HS-5 (cell line): ENCODE data around the gene CDX1.

Experiments used
- DNase-seq: peaks from one replicate; pipeline ENCODE4 v3.0.0-alpha.2; 2012; ENCODE audit warnings: low read depth

The CDX1 gene

DNA sequence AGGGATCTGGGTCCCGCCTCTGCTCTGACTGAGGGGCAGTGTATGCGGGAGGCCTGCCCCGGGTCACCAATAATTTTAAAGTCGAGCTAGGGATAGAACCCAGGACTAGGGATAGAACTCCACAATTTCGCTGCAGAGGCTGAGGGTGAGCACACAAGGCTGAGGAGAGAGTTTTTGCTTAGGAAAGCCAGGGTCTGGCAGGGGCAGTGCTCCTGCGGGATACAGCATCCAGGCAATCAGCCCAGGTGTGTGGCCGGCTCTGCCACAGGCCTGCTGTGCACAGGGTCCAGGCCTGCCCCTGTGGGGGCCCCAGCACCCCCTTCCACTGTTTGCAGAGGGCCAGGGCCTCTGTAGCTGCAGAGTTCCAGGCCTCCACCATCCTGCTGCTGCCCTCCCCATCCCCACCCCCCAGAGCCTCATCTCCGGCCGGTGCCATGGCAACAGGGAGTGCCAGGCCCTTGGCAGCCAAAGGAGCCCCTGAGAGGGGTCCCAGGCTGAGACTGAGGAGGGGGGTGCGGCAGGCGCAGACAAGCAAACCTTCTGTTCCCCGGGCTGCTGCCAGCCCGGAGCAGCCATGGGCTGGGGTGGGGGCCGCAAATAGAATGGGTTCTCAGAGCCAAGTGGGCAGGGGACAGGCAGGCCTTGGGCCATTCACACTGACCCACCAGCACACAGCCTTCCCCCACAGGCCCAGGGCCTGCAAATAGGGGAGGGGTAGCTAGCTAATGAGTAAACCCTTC lies 19.5 kb upstream of the CDX1 start:
- DNase-seq = no peak

DNA sequence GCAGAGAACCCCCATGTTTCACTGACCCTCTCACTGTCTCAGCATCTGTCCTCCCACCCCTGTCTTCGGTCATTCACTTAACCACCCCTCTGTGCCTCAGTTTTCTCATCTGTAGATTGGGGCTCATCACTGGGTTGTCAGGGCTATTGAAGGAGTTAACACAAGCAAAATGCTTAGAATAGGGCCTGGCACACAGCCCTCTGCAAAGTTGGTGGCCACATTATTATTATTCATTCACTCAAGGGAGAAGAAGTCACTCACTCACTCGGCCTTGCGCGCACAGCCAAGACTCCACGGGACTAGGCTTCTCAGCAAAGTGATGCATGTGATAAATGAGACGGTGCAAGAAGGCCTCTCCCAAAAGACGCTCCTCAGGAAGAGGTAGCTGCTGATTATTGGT lies 18.9 kb upstream of the CDX1 start:
- no peak for DNase-seq

DNA sequence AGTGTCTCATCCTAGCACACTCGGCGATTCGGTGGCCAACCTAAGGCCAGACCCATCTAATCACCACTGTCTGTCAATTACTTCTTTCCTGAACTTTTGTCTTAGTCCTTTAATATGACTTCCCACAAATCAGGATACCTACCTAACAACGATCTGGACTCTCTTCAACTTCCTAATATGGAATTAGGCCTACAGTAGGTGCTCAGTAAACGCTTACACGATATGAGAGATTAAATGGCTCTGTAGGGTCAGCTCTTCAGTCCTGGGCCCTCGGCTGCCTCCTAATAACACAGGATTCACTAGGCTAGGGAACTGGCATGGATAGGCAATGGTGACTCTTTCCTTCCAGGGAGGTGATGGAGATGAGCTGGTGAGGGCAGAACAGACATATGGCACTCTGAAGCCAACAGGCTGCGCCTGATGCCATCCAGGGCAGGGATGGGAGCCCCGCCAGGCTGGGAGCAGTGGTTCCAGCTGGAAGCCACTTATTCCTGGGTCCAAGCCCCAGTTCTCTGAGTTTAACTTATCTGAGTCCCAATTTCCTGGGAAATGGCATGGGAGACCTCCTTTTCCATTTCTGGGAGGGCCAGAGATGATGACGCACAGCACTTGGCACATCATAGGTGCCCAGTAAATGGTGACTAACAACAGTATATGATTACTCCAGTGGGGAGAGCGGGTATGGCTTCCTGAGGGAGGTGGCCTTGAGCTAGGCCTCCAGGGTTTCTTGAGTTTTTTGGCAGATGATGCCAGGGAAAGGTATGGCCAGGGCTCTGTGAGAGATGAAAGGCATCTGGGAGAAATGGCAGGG lies 18.3 kb upstream of the CDX1 start:
- DNase-seq = no peak

DNA sequence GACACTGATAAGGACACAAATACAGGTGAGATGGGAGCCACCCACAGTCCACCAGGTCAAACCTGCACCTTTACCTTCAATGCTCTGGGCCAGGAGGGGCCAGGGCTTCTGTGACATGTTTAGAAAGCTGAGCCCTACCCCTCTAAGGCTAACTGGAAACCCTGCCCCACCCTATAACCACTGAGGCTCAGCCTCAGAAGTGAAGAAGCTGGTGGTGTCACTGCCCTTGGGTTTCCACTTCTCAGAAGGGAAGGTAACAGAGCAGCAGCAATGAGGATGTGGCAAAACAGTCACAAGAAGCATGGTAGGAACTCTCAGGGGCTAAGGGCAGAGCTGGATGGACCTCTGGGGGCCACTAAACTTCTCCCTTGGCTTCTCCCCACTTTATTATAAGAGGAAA lies 17.0 kb upstream of the CDX1 start:
- no peak for DNase-seq

DNA sequence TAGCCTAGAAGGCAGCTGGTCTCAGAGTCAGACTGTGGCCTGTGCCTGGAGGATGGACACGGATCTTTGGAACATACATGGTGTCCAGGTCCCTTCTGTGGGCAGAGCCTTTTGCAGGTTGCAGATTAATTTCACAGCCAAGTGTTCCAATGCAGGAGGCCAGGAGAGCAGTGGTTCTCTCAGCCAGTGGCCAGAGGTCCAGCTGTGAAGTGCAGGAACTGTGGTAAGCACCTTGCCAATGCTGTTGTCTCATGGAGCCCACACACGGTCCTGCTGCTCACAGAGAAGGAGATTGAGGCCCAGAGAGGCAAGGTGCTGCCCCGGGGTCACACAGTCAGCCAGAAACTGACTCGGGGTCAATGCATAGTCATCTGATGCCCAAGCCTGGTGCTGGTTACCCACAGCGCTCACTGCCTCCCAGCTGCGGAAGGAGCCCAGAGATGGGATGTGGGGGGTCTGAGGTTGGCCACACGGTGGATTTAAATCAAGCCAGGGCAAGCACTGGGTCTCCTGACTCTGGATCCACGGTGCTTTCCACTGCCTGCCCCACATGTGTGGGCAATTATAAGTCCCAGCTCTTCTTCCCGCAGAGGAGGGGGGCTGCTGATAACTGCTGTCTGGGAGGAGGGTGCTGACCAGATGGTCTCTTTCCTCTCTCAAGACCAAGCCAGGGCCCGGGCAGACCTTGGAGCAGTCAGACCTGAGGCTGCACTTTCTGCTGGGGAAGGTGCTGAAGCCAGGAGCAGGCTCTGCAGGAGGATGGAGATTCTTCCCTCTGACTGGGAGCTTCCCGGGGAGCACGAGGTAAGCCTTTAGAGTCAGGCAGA lies 13.7 kb upstream of the CDX1 start:
- DNase-seq = no peak

DNA sequence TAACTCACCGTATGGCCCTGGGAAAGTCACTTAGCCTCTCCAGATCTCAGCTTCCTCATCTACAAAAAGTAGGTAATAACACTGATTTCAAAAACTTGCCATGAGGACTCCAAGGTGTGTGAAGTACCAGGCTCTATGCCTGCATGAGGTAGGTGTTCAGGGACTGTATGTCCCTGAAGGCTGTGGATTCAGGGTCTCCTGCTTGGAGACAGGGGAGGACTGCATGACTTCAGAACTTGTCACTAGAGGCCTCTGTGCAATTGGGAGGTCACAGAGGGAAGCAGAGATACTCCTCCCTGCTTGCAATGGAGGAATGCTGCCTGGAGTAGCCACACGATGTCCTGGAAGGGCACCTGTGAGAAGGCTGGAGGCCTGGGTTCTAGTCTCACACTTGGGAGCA lies 13.1 kb upstream of the CDX1 start:
- no peak for DNase-seq

DNA sequence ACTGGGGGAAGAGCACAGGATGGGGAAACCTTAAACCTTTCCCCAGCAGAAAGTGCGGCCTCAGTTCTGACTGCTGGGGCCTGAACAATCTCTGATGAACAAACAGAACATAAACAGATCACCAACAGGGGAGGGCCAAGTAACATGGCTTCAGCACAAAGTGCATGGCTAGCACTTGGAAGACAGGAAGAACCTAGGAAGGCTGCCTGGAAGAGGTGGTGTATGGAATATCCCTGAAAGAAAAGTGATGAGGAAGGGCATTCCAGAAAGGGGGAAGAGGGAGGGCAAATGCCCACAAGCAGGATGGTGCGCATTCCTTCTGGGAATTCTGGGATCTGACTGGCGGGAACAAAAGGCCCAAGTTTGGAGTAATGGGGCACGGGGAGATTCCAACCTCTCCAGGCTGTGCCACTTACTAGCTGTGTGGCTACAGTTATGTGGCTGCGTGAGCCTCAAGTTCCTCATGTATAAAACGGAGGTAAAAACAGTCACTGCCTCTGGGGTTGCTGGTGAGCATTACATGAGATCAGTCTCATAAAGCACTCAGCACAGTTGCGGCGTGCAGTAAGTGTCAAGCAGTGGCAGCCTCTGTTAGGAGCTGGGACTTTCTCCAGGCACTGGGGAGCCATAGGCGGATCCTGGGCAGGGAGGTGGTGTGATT lies 12.5 kb upstream of the CDX1 start:
- DNase-seq = no peak

DNA sequence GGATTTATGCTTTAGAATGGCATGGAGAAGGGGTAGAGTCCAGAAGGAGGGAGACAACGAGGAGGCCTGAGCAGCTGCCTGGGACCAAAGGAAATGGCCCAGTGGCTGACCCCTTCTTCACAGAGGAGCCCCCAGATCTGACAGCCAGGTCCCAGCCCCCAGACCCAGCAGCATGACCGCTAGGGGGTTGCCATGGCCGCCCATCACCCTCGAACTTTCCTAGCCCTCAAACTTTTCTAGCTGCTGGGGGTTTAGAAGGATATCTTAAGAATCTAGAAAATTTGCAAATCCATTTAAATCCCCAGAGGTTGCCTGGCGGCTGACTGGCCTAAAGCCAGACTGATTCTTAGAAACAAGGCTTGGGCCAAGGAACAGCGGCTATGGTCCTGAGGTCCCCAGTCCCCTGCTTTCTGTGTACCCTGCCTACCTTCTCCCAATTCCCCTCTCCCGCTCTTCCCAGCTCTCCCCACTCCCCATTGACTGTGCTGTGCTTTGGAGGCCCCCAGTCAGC lies 11.9 kb upstream of the CDX1 start:
- no peak for DNase-seq

DNA sequence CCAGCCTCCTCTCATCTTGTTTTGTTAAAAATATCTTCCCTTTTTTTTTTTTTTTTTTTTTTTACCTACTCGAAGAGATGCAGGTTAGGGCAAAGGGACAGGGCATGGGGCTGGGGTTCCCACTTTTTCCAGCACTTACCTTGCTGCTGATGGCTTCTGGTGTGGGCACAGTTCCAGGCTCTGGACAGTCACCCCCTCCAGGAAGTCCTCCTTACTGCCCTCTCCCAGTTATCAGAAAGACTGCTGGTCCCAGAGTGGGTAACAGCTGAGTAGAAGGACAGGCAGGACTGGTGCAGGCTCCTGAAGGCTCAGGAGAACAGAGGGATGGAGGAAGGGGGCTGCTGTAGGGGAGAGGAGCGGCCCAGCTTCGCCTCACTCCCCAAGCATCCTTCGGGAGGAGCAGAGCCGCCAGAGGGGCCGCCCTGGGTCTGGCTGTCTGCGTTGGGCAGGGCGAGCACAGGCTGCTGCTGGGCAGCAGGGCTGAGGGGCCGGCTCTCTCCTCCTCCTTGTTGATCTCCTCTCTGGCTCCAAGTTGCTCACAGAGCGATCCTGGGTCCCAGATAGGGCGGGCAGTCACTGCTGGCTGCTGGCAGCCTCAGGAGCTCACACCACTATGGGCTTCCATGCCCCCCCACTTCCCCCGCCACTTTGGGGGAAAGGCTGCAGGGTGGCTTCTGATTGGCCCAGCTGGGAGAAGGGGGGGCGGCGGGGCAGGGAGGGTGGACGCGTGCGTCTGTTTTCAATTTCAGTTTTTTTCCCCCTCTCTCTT lies 11.1 kb upstream of the CDX1 start, which contains the start of gene PDGFRB:
TSS of gene PDGFRB (minus strand) at position 588 of the 769 bp plus-strand sequence. CDS start 18,798 bp downstream, outside the sequence.
- no peak for DNase-seq

DNA sequence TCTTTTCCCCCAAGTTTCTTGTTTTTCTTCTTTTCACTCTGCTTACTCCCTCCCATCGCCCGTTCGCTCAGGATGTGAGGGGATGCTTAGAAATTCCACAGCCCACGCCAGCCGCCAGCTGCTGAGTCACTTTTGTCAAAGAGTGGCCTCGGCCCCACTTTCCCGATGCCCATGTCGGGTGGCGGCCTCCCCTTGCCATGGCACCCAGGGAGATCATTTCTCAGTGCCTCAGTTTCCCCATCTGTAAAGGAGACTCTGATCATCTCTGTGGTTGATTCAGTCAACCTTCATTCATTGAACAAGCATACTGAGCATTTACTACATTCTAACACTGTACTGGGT lies 10.6 kb upstream of the CDX1 start:
- no peak for DNase-seq

DNA sequence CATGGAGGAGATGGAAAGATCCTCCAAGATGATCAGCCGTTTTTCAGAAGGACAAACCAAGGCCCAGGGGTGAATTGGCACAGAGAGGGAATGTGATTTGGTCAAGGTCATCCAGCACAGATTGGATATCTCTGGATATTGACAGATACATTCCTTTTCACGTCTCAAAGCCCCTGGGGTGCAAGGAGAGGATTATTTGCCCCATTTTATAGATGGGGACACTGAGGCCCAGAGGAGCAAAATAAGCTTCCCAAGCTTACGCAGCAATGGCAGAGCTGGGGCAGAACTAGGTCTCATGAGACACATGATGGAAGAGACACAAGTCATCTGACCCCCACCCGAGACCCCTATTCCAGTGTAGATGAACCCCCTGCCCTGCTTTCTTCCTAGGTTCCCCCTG lies 10.0 kb upstream of the CDX1 start:
- DNase-seq = no peak

DNA sequence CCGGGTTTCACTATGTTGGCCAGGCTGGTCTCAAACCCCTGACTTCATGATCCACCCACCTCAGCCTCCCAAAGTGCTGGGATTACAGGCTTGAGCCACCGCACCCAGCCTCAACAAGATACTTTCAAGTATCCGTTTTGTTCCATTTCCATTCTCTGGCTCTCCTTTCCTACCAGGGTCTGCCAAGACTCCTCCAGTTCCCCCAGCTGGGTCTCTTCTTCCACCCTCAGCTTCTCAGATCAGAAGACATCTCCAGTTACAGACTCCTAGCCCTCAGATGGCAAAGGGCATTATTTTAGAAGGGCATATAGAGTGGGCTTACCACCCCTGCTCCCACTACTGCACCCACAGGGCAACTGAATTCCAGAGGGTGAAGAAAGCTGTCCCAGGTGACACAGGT lies 9.4 kb upstream of the CDX1 start:
- DNase-seq = no peak

DNA sequence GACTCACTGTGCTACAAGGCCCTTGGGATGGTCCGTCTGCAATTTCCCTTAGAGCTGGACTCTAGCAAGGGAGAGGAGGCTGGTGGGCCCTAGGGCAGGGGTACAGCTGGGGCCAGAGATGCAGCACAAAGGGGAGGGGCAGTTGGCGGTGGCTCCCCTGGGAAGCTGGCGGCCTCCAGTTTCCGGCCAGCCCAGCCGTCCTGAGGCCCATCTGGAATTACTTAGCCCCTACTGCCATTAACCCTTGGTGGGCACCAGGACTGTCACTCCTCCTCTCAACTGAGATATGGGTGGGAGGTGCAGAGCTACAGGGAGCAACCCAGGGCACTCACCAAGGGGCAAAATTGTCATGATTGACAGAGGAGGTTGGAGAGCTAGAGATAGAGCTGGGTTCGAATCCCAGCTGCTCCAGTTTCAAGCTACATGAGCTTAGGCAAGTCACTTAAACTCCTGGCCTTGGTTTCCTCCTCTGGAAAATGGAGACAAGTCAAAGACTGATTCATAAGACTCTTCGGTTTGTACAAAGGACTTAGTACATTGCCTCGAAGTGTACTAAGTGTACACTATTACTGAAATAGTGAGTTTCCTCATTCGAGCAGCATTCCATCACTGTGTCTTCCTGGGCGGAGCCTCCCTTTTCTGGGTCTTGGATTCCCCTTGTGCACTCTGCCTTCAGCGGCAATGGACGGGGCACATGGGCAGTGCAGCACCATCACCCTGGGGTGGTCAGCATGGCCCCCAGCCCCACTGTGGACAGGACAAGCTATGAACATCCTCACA lies 8.2 kb upstream of the CDX1 start:
- no peak for DNase-seq

DNA sequence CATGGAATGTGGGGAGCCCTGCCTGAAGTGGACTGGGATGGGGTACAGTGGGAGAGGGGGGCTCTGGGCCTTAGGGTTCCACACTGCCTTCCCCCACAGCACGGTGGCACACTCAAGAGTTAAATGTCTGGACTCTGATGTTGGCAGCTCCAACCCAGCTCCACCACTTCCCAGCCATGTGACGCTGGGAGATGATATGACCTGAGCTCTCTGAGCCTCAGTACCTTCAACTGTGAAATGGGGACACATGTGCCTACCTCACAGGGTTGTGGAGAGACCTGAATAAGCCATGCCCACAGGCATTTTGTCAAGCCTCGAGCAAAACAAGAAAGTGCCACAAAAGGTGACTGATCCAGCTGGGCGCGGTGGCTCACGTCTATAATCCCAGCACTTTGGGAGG lies 7.5 kb upstream of the CDX1 start:
- no peak for DNase-seq

DNA sequence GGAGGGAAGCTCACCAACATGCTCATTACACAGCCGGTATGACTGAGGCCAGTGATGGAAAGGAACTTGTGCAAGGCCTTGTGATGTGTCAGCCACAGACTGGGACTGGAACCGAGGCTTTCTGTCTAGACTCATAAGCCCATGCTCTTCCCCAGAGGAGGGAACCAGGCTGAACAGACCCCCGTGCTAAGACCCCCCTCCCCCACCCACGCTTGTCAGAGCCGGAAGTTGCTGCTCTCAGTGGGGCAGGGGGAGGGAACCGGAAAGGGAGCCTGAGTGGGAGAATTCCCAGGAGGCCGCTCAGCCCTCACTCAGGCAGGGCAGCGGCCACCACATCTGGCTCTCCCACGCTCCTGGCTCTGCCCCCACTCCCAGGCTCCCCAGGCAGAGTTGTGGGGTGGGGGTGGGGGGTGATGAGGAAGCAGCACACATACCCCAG lies 6.8 kb upstream of the CDX1 start:
- DNase-seq = no peak

DNA sequence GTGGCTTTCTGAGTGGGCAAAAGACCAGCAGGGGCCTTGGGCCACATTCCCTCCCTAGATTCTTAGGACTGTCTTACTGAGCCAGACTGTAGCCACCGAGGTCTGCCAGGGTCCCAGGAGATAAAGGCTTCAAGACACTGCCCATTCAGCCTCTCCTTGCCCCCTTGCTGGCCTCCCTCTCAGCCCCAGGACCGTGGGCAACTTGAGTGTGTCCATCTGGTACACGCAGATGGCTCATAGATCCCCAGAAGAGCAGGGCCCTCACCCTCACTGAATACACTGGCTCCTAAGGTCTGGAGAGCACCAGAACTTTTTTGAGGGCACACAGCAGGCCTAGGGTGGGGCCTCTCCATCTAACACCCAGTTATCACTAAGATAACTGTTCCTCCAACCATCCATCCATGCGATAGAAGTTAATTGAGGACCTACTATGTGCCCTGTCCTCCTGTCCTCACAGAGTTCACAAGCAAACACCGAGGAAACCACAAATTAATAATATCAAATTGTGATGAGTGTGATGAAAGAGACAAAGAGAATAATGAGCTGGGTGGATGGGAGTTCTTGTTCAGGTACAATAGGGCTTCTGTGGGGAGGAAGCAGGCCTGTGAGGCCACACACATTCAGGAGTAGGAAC lies 6.0 kb upstream of the CDX1 start:
- DNase-seq = no peak

DNA sequence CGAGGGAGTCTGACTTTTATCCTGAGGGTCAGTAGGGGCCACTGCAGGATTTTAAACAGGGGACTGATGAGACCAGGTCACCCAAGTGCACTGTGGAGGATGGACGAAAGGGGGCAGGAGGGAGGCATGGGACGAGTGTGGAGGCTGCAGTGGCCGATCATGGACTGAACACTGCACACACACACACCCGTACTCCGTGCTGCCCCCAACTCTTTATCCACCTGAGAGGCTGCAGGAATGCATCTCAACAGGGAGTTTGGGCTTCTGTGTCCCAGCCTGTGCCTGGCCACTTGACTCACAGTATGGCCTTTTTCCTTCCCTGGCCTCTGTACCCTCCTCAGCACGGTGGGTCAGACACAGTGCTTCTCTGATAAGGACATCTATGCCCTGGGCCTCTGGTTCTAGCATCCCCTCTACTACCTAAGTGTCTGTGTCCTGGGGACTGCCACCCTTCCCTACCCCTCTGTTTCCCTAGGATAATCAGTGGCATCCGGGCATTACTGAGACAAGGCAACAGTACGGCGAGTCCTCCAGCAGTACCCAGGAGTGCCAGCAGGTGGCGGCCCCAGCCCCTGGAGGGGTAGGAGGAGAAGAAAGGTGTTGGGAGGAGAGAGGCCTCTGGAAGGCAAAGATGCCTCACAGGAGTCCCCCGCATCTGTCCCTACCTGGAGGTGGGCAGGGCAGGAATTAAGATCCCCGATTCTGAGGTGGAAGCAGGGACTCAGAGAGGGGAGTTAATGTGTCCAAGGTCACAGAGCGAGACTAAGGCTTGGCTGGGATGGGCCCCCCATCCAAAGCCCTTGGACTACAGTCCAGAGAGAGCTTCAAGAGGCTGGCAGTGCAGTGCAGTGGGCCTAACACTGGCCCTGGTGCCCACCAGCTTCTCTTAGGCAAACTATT lies 5.1 kb upstream of the CDX1 start:
- DNase-seq = no peak

DNA sequence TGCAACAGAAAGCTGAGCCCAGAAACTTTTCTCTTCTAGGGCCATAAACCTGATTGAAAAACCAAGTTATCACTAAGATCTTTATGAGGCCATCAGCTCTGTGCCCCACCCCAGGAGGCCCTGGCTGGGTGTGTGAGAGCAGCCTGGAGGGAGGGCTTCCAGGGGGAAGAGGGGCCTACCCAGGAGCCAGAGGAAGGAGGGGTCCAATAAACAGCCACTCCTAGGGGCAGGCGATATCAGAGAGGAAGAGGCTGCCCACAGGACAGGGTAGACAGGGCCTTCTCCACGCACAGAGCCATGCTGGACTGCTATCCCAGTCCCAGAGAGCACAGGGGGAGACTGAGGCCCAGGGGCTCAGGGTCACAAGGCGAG lies 4.5 kb upstream of the CDX1 start:
- DNase-seq = no peak

DNA sequence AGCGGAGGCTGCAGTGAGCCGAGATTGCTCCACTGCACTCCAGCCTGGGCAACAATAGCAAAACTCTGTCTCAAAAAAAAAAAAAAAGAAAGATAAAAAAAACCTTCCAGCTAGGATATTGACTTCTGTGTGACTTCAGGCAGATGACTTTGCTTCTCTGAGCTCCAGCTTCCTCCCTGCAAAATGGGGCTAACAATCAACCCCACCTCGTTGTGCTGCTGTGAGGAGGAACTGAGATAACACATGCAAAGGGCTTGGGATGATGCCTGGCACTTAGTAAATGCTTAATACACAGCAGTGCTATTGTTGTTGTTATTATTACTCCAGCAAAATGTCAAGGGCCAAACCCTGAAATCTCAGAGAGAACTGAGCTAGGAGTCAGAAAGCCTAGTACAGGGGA lies 3.5 kb upstream of the CDX1 start:
- no peak for DNase-seq
